Measurements from ENCODE around the gene MROH9. TPM values are rescaled to one million over a fixed set of nuclear protein-coding genes. Genes with fewer than 3 reads are reported as not detected.

Gene MROH9
- polyA plus RNA-seq, 3 donors = not detected

- no peaks in the 10 kb centered on the region for H3K79me2 ChIP-seq (ENCODE audit: insufficient read depth, low read length)
- no peak overlapping the region for H3K9ac ChIP-seq (ENCODE audit: insufficient read depth, low read length, poor library complexity, severe bottlenecking)
- H3K36me3 ChIP-seq (replicated peaks in 1 of 2; ENCODE audit: control insufficient read depth in 1 of 2, insufficient read depth in 2 of 2, low read length in 2 of 2) = no peaks in the 10 kb centered on the region
- no peak for TF ChIP-seq CTCF (IDR thresholded peaks at IDR 0.05)
- H2AFZ ChIP-seq (ENCODE audit: insufficient read depth, low read depth, low read length, poor library complexity, severe bottlenecking) = no peak overlapping the region
- H3K9me3 ChIP-seq (replicated peaks in 1 of 2; ENCODE audit: control insufficient read depth in 1 of 2, insufficient read depth in 1 of 2, low read length in 2 of 2) = peaks cover 7 to 12% of the 10 kb centered on the region in 2 donors
- Mint-ChIP-seq H3K27ac (no peak overlapping the region), H3K36me3 (no peaks in the 10 kb centered on the region), H3K9me3 (peaks cover 6 to 25% (median 15%) of the 10 kb centered on the region in 7 donors), H3K4me1 (no peaks in the 10 kb centered on the region), H3K4me3 (no peak overlapping the region), H3K27me3 (ENCODE audit: low read depth in 3 of 3) (peaks cover 0 to 3% (median 0%) of the 10 kb centered on the region in 3 donors)
- 90% methylated on average over 2 of the region's 4 CpGs for WGBS (ENCODE audit: insufficient coverage)
- no peaks in the 10 kb centered on the region for H3K27me3 ChIP-seq (ENCODE audit: control insufficient read depth in 2 of 2, insufficient read depth in 2 of 2, low read length in 2 of 2)
- H3K4me3 ChIP-seq (replicated peaks in 1 of 3; ENCODE audit: low read depth in 2 of 3, low read length in 3 of 3) = no peak overlapping the region
- no peaks in the 10 kb centered on the region for H3K4me1 ChIP-seq (ENCODE audit: control insufficient read depth in 1 of 2, insufficient read depth in 2 of 2, low read length in 2 of 2)
- H4K20me1 ChIP-seq (ENCODE audit: insufficient read depth, low read length) = no peaks in the 10 kb centered on the region
- no peak overlapping the region for H3K27ac ChIP-seq (ENCODE audit: low read depth in 1 of 2, low read length in 2 of 2)
- intact Hi-C loops (cut with micrococcal nuclease) = no loop called here
- no peak overlapping the region for H3K4me2 ChIP-seq (replicated peaks; ENCODE audit: extremely low read depth, low read length, poor library complexity, severe bottlenecking)
- DNase-seq = no peak
Observed at GRCh38 chr1:171019971-171020370, 84.6 kb downstream of the MROH9 start.

- Histone ChIP-seq H3K36me3 (replicated peaks in 1 of 2; ENCODE audit: control insufficient read depth in 1 of 2, insufficient read depth in 2 of 2, low read length in 2 of 2) (no peaks in the 10 kb centered on the region), H3K4me1 (ENCODE audit: control insufficient read depth in 1 of 2, insufficient read depth in 2 of 2, low read length in 2 of 2) (no peaks in the 10 kb centered on the region), H2AFZ (ENCODE audit: insufficient read depth, low read depth, low read length, poor library complexity, severe bottlenecking) (no peak overlapping the region), H3K79me2 (ENCODE audit: insufficient read depth, low read length) (no peaks in the 10 kb centered on the region), H3K4me2 (replicated peaks; ENCODE audit: extremely low read depth, low read length, poor library complexity, severe bottlenecking) (no peak overlapping the region), H4K20me1 (ENCODE audit: insufficient read depth, low read length) (no peaks in the 10 kb centered on the region), H3K27me3 (ENCODE audit: control insufficient read depth in 2 of 2, insufficient read depth in 2 of 2, low read length in 2 of 2) (no peaks in the 10 kb centered on the region), H3K27ac (ENCODE audit: low read depth in 1 of 2, low read length in 2 of 2) (no peak overlapping the region), H3K9me3 (replicated peaks in 1 of 2; ENCODE audit: control insufficient read depth in 1 of 2, insufficient read depth in 1 of 2, low read length in 2 of 2) (peaks cover 0 to 6% of the 10 kb centered on the region in 2 donors), H3K4me3 (replicated peaks in 1 of 3; ENCODE audit: low read depth in 2 of 3, low read length in 3 of 3) (no peak overlapping the region), H3K9ac (ENCODE audit: insufficient read depth, low read length, poor library complexity, severe bottlenecking) (no peak overlapping the region)
- no peak overlapping the region for H3K4me3 Mint-ChIP-seq
- H3K27ac Mint-ChIP-seq = no peak overlapping the region
- intact Hi-C loops (cut with micrococcal nuclease) = no loop called here
- no peaks in the 10 kb centered on the region for H3K36me3 Mint-ChIP-seq
- DNase-seq = no peak
- 67% methylated on average over 13 of the region's 14 CpGs for WGBS (ENCODE audit: insufficient coverage)
- H3K27me3 Mint-ChIP-seq (ENCODE audit: low read depth in 3 of 3) = no peaks in the 10 kb centered on the region
- no peak for TF ChIP-seq CTCF (IDR thresholded peaks at IDR 0.05)
- H3K9me3 Mint-ChIP-seq = peaks cover 2 to 10% (median 7%) of the 10 kb centered on the region in 7 donors
- H3K4me1 Mint-ChIP-seq = no peaks in the 10 kb centered on the region
Observed at GRCh38 chr1:171032822-171033702, 97.7 kb downstream of the MROH9 start.
